ENCODE measurements around the gene SLFN12. TPM values are rescaled to one million over a fixed set of nuclear protein-coding genes. Genes with fewer than 3 reads are reported as not detected.
A peak's percentile ranks its signal among the peaks of the same experiment; 100 is the strongest.
"Not testable (repeated sequence)": the region's sequence is repeated elsewhere in the genome, so short reads cannot be mapped to it uniquely, and the experiment has no call there.

The SLFN12 gene
- total RNA-seq = 1 to 10 TPM in 2 of 3 donors, under 1 TPM in 1; 0.81 to 2.0 (median 1.1) TPM

GRCh38 chr17:35432176-35433074 lies at the start of gene SLFN12:
Gene SLFN12 (minus strand): TSS chr17:35432500. CDS start chr17:35423028, 9,472 bp downstream.
- ATAC-seq = peak; percentile 75 to 86
- Mint-ChIP-seq H3K4me3 (peak within 1 kb of the TSS; percentile 95), H3K9me3 (no peaks in the 10 kb centered on the region), H3K36me3 (ENCODE audit: insufficient read depth) (no peaks in the 10 kb centered on the region), H3K4me1 (ENCODE audit: low read depth) (peaks cover 51% of the 10 kb centered on the region), H3K27me3 (ENCODE audit: low read depth) (no peaks in the 10 kb centered on the region)
- peak; percentile 31 for DNase-seq

GRCh38 chr17:35479271-35479670 lies 47.0 kb upstream of the SLFN12 start:
- Mint-ChIP-seq H3K9me3 (peaks cover 9% of the 10 kb centered on the region), H3K4me1 (ENCODE audit: low read depth) (peaks cover 40% of the 10 kb centered on the region), H3K27me3 (ENCODE audit: low read depth) (no peaks in the 10 kb centered on the region), H3K36me3 (ENCODE audit: insufficient read depth) (peaks cover 64% of the 10 kb centered on the region), H3K4me3 (no peak overlapping the region)
- no peak for DNase-seq
- ATAC-seq = no peak

- ATAC-seq = no peak
- no peak for DNase-seq
- Mint-ChIP-seq H3K9me3 (peaks cover 9% of the 10 kb centered on the region), H3K36me3 (ENCODE audit: insufficient read depth) (peaks cover 66% of the 10 kb centered on the region), H3K4me3 (no peak overlapping the region), H3K27me3 (ENCODE audit: low read depth) (no peaks in the 10 kb centered on the region), H3K4me1 (ENCODE audit: low read depth) (peaks cover 36% of the 10 kb centered on the region)
Measured at GRCh38 chr17:35477248-35477647, 44.9 kb upstream of the SLFN12 start.

- ATAC-seq = no peak
- Mint-ChIP-seq H3K36me3 (ENCODE audit: insufficient read depth) (peaks cover 66% of the 10 kb centered on the region), H3K4me1 (ENCODE audit: low read depth) (peaks cover 40% of the 10 kb centered on the region), H3K9me3 (peaks cover 14% of the 10 kb centered on the region), H3K4me3 (no peak overlapping the region), H3K27me3 (ENCODE audit: low read depth) (no peaks in the 10 kb centered on the region)
- DNase-seq = no peak
Measured at GRCh38 chr17:35476283-35476820, 44.1 kb upstream of the SLFN12 start.

- Mint-ChIP-seq H3K9me3 (peaks cover 5% of the 10 kb centered on the region), H3K27me3 (ENCODE audit: low read depth) (no peaks in the 10 kb centered on the region), H3K4me3 (no peak overlapping the region), H3K36me3 (ENCODE audit: insufficient read depth) (peaks cover 26% of the 10 kb centered on the region), H3K4me1 (ENCODE audit: low read depth) (peaks cover 37% of the 10 kb centered on the region)
- DNase-seq (no peak), ATAC-seq (no peak)
Measured at GRCh38 chr17:35468475-35468874, 36.2 kb upstream of the SLFN12 start.

- DNase-seq (no peak), ATAC-seq (peak; percentile 32 to 48)
- peaks cover 5% of the 10 kb centered on the region for H3K9me3 Mint-ChIP-seq
- H3K36me3 Mint-ChIP-seq (ENCODE audit: insufficient read depth) = peaks cover 21% of the 10 kb centered on the region
- peaks cover 37% of the 10 kb centered on the region for H3K4me1 Mint-ChIP-seq (ENCODE audit: low read depth)
- no peaks in the 10 kb centered on the region for H3K27me3 Mint-ChIP-seq (ENCODE audit: low read depth)
- no peak overlapping the region for H3K4me3 Mint-ChIP-seq
Measured at GRCh38 chr17:35467824-35468223, 35.5 kb upstream of the SLFN12 start.

GRCh38 chr17:35460354-35460851 lies 28.1 kb upstream of the SLFN12 start:
- Mint-ChIP-seq H3K4me1 (ENCODE audit: low read depth) (peaks cover 20% of the 10 kb centered on the region), H3K4me3 (peak overlapping the region; percentile 79), H3K36me3 (ENCODE audit: insufficient read depth) (peaks cover 9% of the 10 kb centered on the region), H3K9me3 (peaks cover 18% of the 10 kb centered on the region), H3K27me3 (ENCODE audit: low read depth) (no peaks in the 10 kb centered on the region)
- ATAC-seq = peak; percentile 81 to 87
- peak; percentile 33 for DNase-seq

- H3K36me3 Mint-ChIP-seq (ENCODE audit: insufficient read depth); ATAC-seq; H3K4me3 Mint-ChIP-seq; DNase-seq; H3K27me3 Mint-ChIP-seq (ENCODE audit: low read depth); H3K4me1 Mint-ChIP-seq (ENCODE audit: low read depth): not testable (repeated sequence)
- peaks cover 18% of the 10 kb centered on the region for H3K9me3 Mint-ChIP-seq
Measured at GRCh38 chr17:35454035-35454434, 21.7 kb upstream of the SLFN12 start.

- no peak for ATAC-seq
- peaks cover 3% of the 10 kb centered on the region for H3K36me3 Mint-ChIP-seq (ENCODE audit: insufficient read depth)
- H3K4me1 Mint-ChIP-seq (ENCODE audit: low read depth) = peaks cover 2% of the 10 kb centered on the region
Measured at GRCh38 chr17:35453171-35453570, 20.9 kb upstream of the SLFN12 start.

GRCh38 chr17:35449371-35449931 lies 17.2 kb upstream of the SLFN12 start:
- Mint-ChIP-seq H3K4me3 (peak overlapping the region; percentile 73), H3K9me3 (no peaks in the 10 kb centered on the region), H3K36me3 (ENCODE audit: insufficient read depth) (peaks cover 10% of the 10 kb centered on the region), H3K27me3 (ENCODE audit: low read depth) (no peaks in the 10 kb centered on the region), H3K4me1 (ENCODE audit: low read depth) (peaks cover 20% of the 10 kb centered on the region)
- ATAC-seq (no peak), DNase-seq (no peak)

More at GRCh38 chr17:35453171-35453570, 20.9 kb upstream of the SLFN12 start:
- Mint-ChIP-seq H3K4me3 (no peak overlapping the region), H3K9me3 (peaks cover 12% of the 10 kb centered on the region), H3K27me3 (ENCODE audit: low read depth) (no peaks in the 10 kb centered on the region)
- no peak for DNase-seq

GRCh38 chr17:35448899-35449227 lies 16.6 kb upstream of the SLFN12 start:
- Mint-ChIP-seq H3K4me3 (peak overlapping the region; percentile 73), H3K9me3 (no peaks in the 10 kb centered on the region), H3K36me3 (ENCODE audit: insufficient read depth) (peaks cover 12% of the 10 kb centered on the region), H3K4me1 (ENCODE audit: low read depth) (peaks cover 20% of the 10 kb centered on the region), H3K27me3 (ENCODE audit: low read depth) (no peaks in the 10 kb centered on the region)
- ATAC-seq (no peak), DNase-seq (no peak)

- H3K9me3 Mint-ChIP-seq = no peaks in the 10 kb centered on the region
- H3K4me1 Mint-ChIP-seq (ENCODE audit: low read depth) = peaks cover 20% of the 10 kb centered on the region
- ATAC-seq = peak; percentile 94 to 97
- peaks cover 14% of the 10 kb centered on the region for H3K36me3 Mint-ChIP-seq (ENCODE audit: insufficient read depth)
- H3K4me3 Mint-ChIP-seq = peak within 1 kb of the TSS; percentile 73
- H3K27me3 Mint-ChIP-seq (ENCODE audit: low read depth) = no peaks in the 10 kb centered on the region
- peak; percentile 77 for DNase-seq
Measured at GRCh38 chr17:35448214-35448898, 16.1 kb upstream of the SLFN12 start, which contains the start of gene SLFN13. Gene SLFN13 (minus strand): TSS chr17:35448766. CDS start chr17:35445680, 3,086 bp downstream.

- Mint-ChIP-seq H3K36me3 (ENCODE audit: insufficient read depth) (peaks cover 14% of the 10 kb centered on the region), H3K27me3 (ENCODE audit: low read depth) (no peaks in the 10 kb centered on the region), H3K4me1 (ENCODE audit: low read depth) (peaks cover 20% of the 10 kb centered on the region), H3K4me3 (peak overlapping the region; percentile 49), H3K9me3 (no peaks in the 10 kb centered on the region)
- DNase-seq (no peak), ATAC-seq (no peak)
Measured at GRCh38 chr17:35447499-35447898, 15.2 kb upstream of the SLFN12 start.

GRCh38 chr17:35438433-35438832 lies 6.1 kb upstream of the SLFN12 start:
- Mint-ChIP-seq H3K27me3 (ENCODE audit: low read depth) (no peaks in the 10 kb centered on the region), H3K9me3 (no peaks in the 10 kb centered on the region), H3K4me3 (no peak overlapping the region), H3K4me1 (ENCODE audit: low read depth) (peaks cover 7% of the 10 kb centered on the region), H3K36me3 (ENCODE audit: insufficient read depth) (peaks cover 9% of the 10 kb centered on the region)
- ATAC-seq (no peak), DNase-seq (no peak)
